ENCODE results near the gene CT47B1. TPM values are rescaled to one million over a fixed set of nuclear protein-coding genes. Genes with fewer than 3 reads are reported as not detected.
"Not testable (repeated sequence)": the region's sequence is repeated elsewhere in the genome, so short reads cannot be mapped to it uniquely, and the experiment has no call there.

The CT47B1 gene
- total RNA-seq (not detected), polyA plus RNA-seq (ENCODE audit: insufficient read length in 2 of 2) (not detected)
- long read RNA-seq, donor 1: 0 reads
- long read RNA-seq, donor 2: 0 reads
- long read RNA-seq, donor 3: 0 reads
- long read RNA-seq, donor 4: 0 reads

- not testable (repeated sequence) for H3K4me3 ChIP-seq (ENCODE audit: low read depth, low read length); H3K4me1 ChIP-seq (ENCODE audit: control insufficient read depth, insufficient read depth, low read length); H3K27me3 ChIP-seq (ENCODE audit: control insufficient read depth, insufficient read depth, low read length); H3K27ac ChIP-seq (ENCODE audit: low read depth, low read length); H3K9me3 ChIP-seq (ENCODE audit: control insufficient read depth, insufficient read depth, low read length); DNase-seq (ENCODE audit: low read depth in 4 of 6, low spot score in 6 of 6); H3K36me3 ChIP-seq (ENCODE audit: control insufficient read depth, insufficient read depth, low read length)
- WGBS (ENCODE audit: insufficient coverage): no CpG with 5 or more reads among the region's 7 CpGs
These were observed at the start of gene CT47B1 for GRCh38 chrX:120875766-120876165. CT47B1 (minus strand) TSS chrX:120875866; CDS start chrX:120875670, 196 bp downstream.

- Histone ChIP-seq H3K27me3 (ENCODE audit: control insufficient read depth, insufficient read depth, low read length) (no peaks in the 10 kb centered on the region), H3K4me3 (ENCODE audit: low read depth, low read length) (no peak overlapping the region), H3K9me3 (ENCODE audit: control insufficient read depth, insufficient read depth, low read length) (no peaks in the 10 kb centered on the region), H3K27ac (ENCODE audit: low read depth, low read length) (no peak overlapping the region), H3K4me1 (ENCODE audit: control insufficient read depth, insufficient read depth, low read length) (no peaks in the 10 kb centered on the region), H3K36me3 (ENCODE audit: control insufficient read depth, insufficient read depth, low read length) (no peaks in the 10 kb centered on the region)
- no peak for DNase-seq (ENCODE audit: low read depth in 4 of 6, low spot score in 6 of 6)
- WGBS (ENCODE audit: insufficient coverage): 90% methylated on average over 48 of the region's 61 CpGs
These were observed 748 bp downstream of the CT47B1 start for GRCh38 chrX:120874678-120875557.

GRCh38 chrX:120857240-120857639 is 18.4 kb downstream of the CT47B1 start:
- H3K4me1 ChIP-seq (ENCODE audit: control insufficient read depth, insufficient read depth, low read length): no peaks in the 10 kb centered on the region
- H3K9me3 ChIP-seq (ENCODE audit: control insufficient read depth, insufficient read depth, low read length): no peaks in the 10 kb centered on the region
- DNase-seq (ENCODE audit: low read depth in 4 of 6, low spot score in 6 of 6): no peak
- 37% methylated on average over 4 of the region's 4 CpGs for WGBS (ENCODE audit: insufficient coverage)
- H3K36me3 ChIP-seq (ENCODE audit: control insufficient read depth, insufficient read depth, low read length): no peaks in the 10 kb centered on the region
- no peak overlapping the region for H3K27ac ChIP-seq (ENCODE audit: low read depth, low read length)
- no peaks in the 10 kb centered on the region for H3K27me3 ChIP-seq (ENCODE audit: control insufficient read depth, insufficient read depth, low read length)
- no peak overlapping the region for H3K4me3 ChIP-seq (ENCODE audit: low read depth, low read length)

- H3K27ac ChIP-seq (ENCODE audit: low read depth, low read length): no peak overlapping the region
- H3K36me3 ChIP-seq (ENCODE audit: control insufficient read depth, insufficient read depth, low read length): no peaks in the 10 kb centered on the region
- H3K4me3 ChIP-seq (ENCODE audit: low read depth, low read length): no peak overlapping the region
- 38% methylated on average over 2 of the region's 2 CpGs for WGBS (ENCODE audit: insufficient coverage)
- H3K9me3 ChIP-seq (ENCODE audit: control insufficient read depth, insufficient read depth, low read length): no peaks in the 10 kb centered on the region
- DNase-seq (ENCODE audit: low read depth in 4 of 6, low spot score in 6 of 6): no peak
- H3K27me3 ChIP-seq (ENCODE audit: control insufficient read depth, insufficient read depth, low read length): no peaks in the 10 kb centered on the region
- H3K4me1 ChIP-seq (ENCODE audit: control insufficient read depth, insufficient read depth, low read length): no peaks in the 10 kb centered on the region
These were observed 34.8 kb downstream of the CT47B1 start for GRCh38 chrX:120840827-120841226.

GRCh38 chrX:120839491-120839890 is 36.2 kb downstream of the CT47B1 start:
- DNase-seq (ENCODE audit: low read depth in 4 of 6, low spot score in 6 of 6): no peak
- H3K4me3 ChIP-seq (ENCODE audit: low read depth, low read length): no peak overlapping the region
- H3K4me1 ChIP-seq (ENCODE audit: control insufficient read depth, insufficient read depth, low read length): no peaks in the 10 kb centered on the region
- H3K27me3 ChIP-seq (ENCODE audit: control insufficient read depth, insufficient read depth, low read length): no peaks in the 10 kb centered on the region
- H3K36me3 ChIP-seq (ENCODE audit: control insufficient read depth, insufficient read depth, low read length): no peaks in the 10 kb centered on the region
- H3K9me3 ChIP-seq (ENCODE audit: control insufficient read depth, insufficient read depth, low read length): no peaks in the 10 kb centered on the region
- H3K27ac ChIP-seq (ENCODE audit: low read depth, low read length): no peak overlapping the region

GRCh38 chrX:120827213-120827612 is 48.5 kb downstream of the CT47B1 start:
- not testable (repeated sequence) for H3K4me1 ChIP-seq (ENCODE audit: control insufficient read depth, insufficient read depth, low read length); H3K36me3 ChIP-seq (ENCODE audit: control insufficient read depth, insufficient read depth, low read length); H3K4me3 ChIP-seq (ENCODE audit: low read depth, low read length); H3K9me3 ChIP-seq (ENCODE audit: control insufficient read depth, insufficient read depth, low read length); H3K27ac ChIP-seq (ENCODE audit: low read depth, low read length); H3K27me3 ChIP-seq (ENCODE audit: control insufficient read depth, insufficient read depth, low read length); DNase-seq (ENCODE audit: low read depth in 4 of 6, low spot score in 6 of 6)
- WGBS (ENCODE audit: insufficient coverage): no CpG with 5 or more reads among the region's 1 CpG

- no peaks in the 10 kb centered on the region for H3K9me3 ChIP-seq (ENCODE audit: control insufficient read depth, insufficient read depth, low read length)
- peak in 1 of 6 donors; percentile 1 for DNase-seq (ENCODE audit: low read depth in 4 of 6, low spot score in 6 of 6)
- no peaks in the 10 kb centered on the region for H3K4me1 ChIP-seq (ENCODE audit: control insufficient read depth, insufficient read depth, low read length)
- no CpG with 5 or more reads among the region's 2 CpGs for WGBS (ENCODE audit: insufficient coverage)
- no peak overlapping the region for H3K27ac ChIP-seq (ENCODE audit: low read depth, low read length)
- H3K27me3 ChIP-seq (ENCODE audit: control insufficient read depth, insufficient read depth, low read length): no peaks in the 10 kb centered on the region
- H3K4me3 ChIP-seq (ENCODE audit: low read depth, low read length): no peak overlapping the region
- no peaks in the 10 kb centered on the region for H3K36me3 ChIP-seq (ENCODE audit: control insufficient read depth, insufficient read depth, low read length)
These were observed 50.5 kb downstream of the CT47B1 start for GRCh38 chrX:120825146-120825545.

GRCh38 chrX:120824021-120824420 is 51.6 kb downstream of the CT47B1 start:
- DNase-seq (ENCODE audit: low read depth in 4 of 6, low spot score in 6 of 6): no peak
- no peaks in the 10 kb centered on the region for H3K9me3 ChIP-seq (ENCODE audit: control insufficient read depth, insufficient read depth, low read length)
- no peaks in the 10 kb centered on the region for H3K36me3 ChIP-seq (ENCODE audit: control insufficient read depth, insufficient read depth, low read length)
- no peaks in the 10 kb centered on the region for H3K27me3 ChIP-seq (ENCODE audit: control insufficient read depth, insufficient read depth, low read length)
- no peak overlapping the region for H3K27ac ChIP-seq (ENCODE audit: low read depth, low read length)
- no peak overlapping the region for H3K4me3 ChIP-seq (ENCODE audit: low read depth, low read length)
- no peaks in the 10 kb centered on the region for H3K4me1 ChIP-seq (ENCODE audit: control insufficient read depth, insufficient read depth, low read length)
- WGBS (ENCODE audit: insufficient coverage): no CpG with 5 or more reads among the region's 1 CpG

- Histone ChIP-seq H3K9me3 (ENCODE audit: control insufficient read depth, insufficient read depth, low read length) (no peaks in the 10 kb centered on the region), H3K27ac (ENCODE audit: low read depth, low read length) (no peak overlapping the region), H3K36me3 (ENCODE audit: control insufficient read depth, insufficient read depth, low read length) (no peaks in the 10 kb centered on the region), H3K4me1 (ENCODE audit: control insufficient read depth, insufficient read depth, low read length) (no peaks in the 10 kb centered on the region), H3K4me3 (ENCODE audit: low read depth, low read length) (no peak overlapping the region), H3K27me3 (ENCODE audit: control insufficient read depth, insufficient read depth, low read length) (no peaks in the 10 kb centered on the region)
- DNase-seq (ENCODE audit: low read depth in 4 of 6, low spot score in 6 of 6): peak in 1 of 6 donors; percentile 5
These were observed 52.1 kb downstream of the CT47B1 start for GRCh38 chrX:120823556-120823955.
